H1 (cell line): ENCODE data around the gene STX16. TPM values are rescaled to one million over a fixed set of nuclear protein-coding genes. Genes with fewer than 3 reads are reported as not detected.

Experiments used
- CTCF ChIA-PET: fragments of 300-600 bp; sonication (Branson Sonifier 250); formaldehyde crosslinking; loops from one replicate; lab custom pipeline; 2021; ENCODE audit not compliant: partially characterized antibody; lab: Charles Lee
- POLR2A ChIA-PET: fragments of 300-600 bp; sonication (Branson Sonifier 250); formaldehyde crosslinking; loops from one replicate; lab custom pipeline; 2021; ENCODE audit warnings: inconsistent platforms; ENCODE audit not compliant: partially characterized antibody; lab: Charles Lee
- DNase-seq, 2 experiments: peaks; one replicate each; pipeline versions ENCODE4 v3.0.0 to v3.0.0-alpha.2; 2010 to 2022; ENCODE audit warnings: low spot score in 2 of 2, low read depth in 1 of 2, mixed read lengths in 1 of 2
- FAIRE-seq: peaks from 2 replicates; lab custom pipeline; 2011; peaks lifted over from hg19 to GRCh38; lab: Jason Lieb, UNC
- H2AFZ ChIP-seq: 2 replicates; pipeline ENCODE4 v1.8.1; 2012; ENCODE audit warnings: low read length, inconsistent platforms
- H2AK5ac ChIP-seq: 2 replicates; pipeline ENCODE4 v1.6.1; 2013; ENCODE audit warnings: low read depth, low read length
- H2BK120ac ChIP-seq: replicated peaks from 2 replicates; pipeline ENCODE3; 2013; ENCODE audit warnings: low read depth, low read length, inconsistent platforms
- H2BK12ac ChIP-seq: 2 replicates; pipeline ENCODE4 v1.6.1; 2013; ENCODE audit warnings: low read depth, low read length
- H2BK15ac ChIP-seq: 2 replicates; pipeline ENCODE4 v1.6.1; 2013; ENCODE audit warnings: low read length
- H2BK20ac ChIP-seq: 2 replicates; pipeline ENCODE4 v1.6.1; 2013; ENCODE audit warnings: low read length
- H2BK5ac ChIP-seq: 2 replicates; pipeline ENCODE4 v1.6.1; 2013; ENCODE audit warnings: low read depth, low read length
- H3K14ac ChIP-seq: 2 replicates; pipeline ENCODE4 v1.6.1; 2013; ENCODE audit warnings: inconsistent platforms; ENCODE audit not compliant: insufficient read length
- H3K18ac ChIP-seq: 2 replicates; pipeline ENCODE4 v1.6.1; 2013; ENCODE audit warnings: low read length; ENCODE audit errors: extremely low read depth
- H3K23ac ChIP-seq: 2 replicates; pipeline ENCODE4 v1.6.1; 2013; ENCODE audit warnings: inconsistent platforms; ENCODE audit not compliant: insufficient read length
- H3K23me2 ChIP-seq: 2 replicates; pipeline ENCODE4 v1.6.1; 2013; ENCODE audit warnings: low read depth, low read length
- H3K27ac ChIP-seq: 2 replicates; pipeline ENCODE4 v1.6.1; 2011; ENCODE audit warnings: low read depth, low read length, inconsistent platforms
- H3K27me3 ChIP-seq, 4 experiments: replicated peaks in 1 of 4; 1 replicate in 1 of 4; 2 replicates in 3 of 4; pipeline versions ENCODE4 v1.6.1 to v1.8.1; 2011 to 2013; ENCODE audit warnings: low read length in 3 of 4, mild to moderate bottlenecking in 3 of 4, inconsistent platforms in 2 of 4, mixed read lengths in 2 of 4, moderate library complexity in 1 of 4; ENCODE audit not compliant: control insufficient read depth in 3 of 4, insufficient read depth in 3 of 4; ENCODE audit errors: extremely low read depth in 1 of 4
- H3K36me3 ChIP-seq, 4 experiments: 2 replicates each; pipeline versions ENCODE4 v1.6.1 to v1.8.1; 2011 to 2013; ENCODE audit warnings: mild to moderate bottlenecking in 4 of 4, low read length in 3 of 4, moderate library complexity in 2 of 4, control low read depth in 1 of 4, inconsistent platforms in 1 of 4; ENCODE audit not compliant: insufficient read depth in 4 of 4, control insufficient read depth in 2 of 4
- H3K4ac ChIP-seq: replicated peaks from 2 replicates; pipeline ENCODE3; 2013; ENCODE audit warnings: low read length, low read depth, mixed read lengths, inconsistent platforms; ENCODE audit not compliant: insufficient read length
- H3K4me1 ChIP-seq, 4 experiments: replicated peaks in 1 of 4; 1 replicate in 1 of 4; 2 replicates in 3 of 4; pipeline versions ENCODE4 v1.6.1 to v1.8.1; 2011 to 2013; ENCODE audit warnings: low read length in 3 of 4, inconsistent platforms in 2 of 4, mixed read lengths in 1 of 4; ENCODE audit not compliant: insufficient read depth in 4 of 4, control insufficient read depth in 3 of 4
- H3K4me2 ChIP-seq, 2 experiments: 2 replicates each; pipeline versions ENCODE4 v1.6.1 to v1.8.1; 2011 to 2013; ENCODE audit warnings: low read depth in 2 of 2, low read length in 2 of 2, control low read depth in 1 of 2, inconsistent platforms in 1 of 2, mild to moderate bottlenecking in 1 of 2; ENCODE audit not compliant: insufficient read depth in 1 of 2
- H3K4me3 ChIP-seq, 4 experiments: fragments of 200-600, 300-600 bp in 1 of 4; sonication (generic), shearing (Covaris generic), sonication (Bioruptor Twin) in 1 of 4; 2 replicates each; pipeline versions ENCODE4 v1.5.1 to v1.8.1; 2011 to 2016; ENCODE audit warnings: low read length in 4 of 4, low read depth in 3 of 4, control low read depth in 2 of 4, inconsistent platforms in 2 of 4, mild to moderate bottlenecking in 2 of 4, mixed read lengths in 1 of 4, moderate library complexity in 1 of 4; ENCODE audit not compliant: insufficient read depth in 2 of 4; ENCODE audit errors: extremely low read depth in 1 of 4
- H3K56ac ChIP-seq: replicated peaks from 2 replicates; pipeline ENCODE3; 2013; ENCODE audit warnings: low read depth, mild to moderate bottlenecking, mixed read lengths, low read length, inconsistent platforms; ENCODE audit not compliant: insufficient read length
- H3K79me1 ChIP-seq: 2 replicates; pipeline ENCODE4 v1.6.1; 2013; ENCODE audit warnings: low read depth, low read length, control low read depth
- H3K79me2 ChIP-seq, 2 experiments: 2 replicates each; pipeline versions ENCODE4 v1.6.1 to v1.8.1; 2012 to 2013; ENCODE audit warnings: low read length in 2 of 2, mild to moderate bottlenecking in 2 of 2, inconsistent platforms in 1 of 2; ENCODE audit not compliant: insufficient read depth in 2 of 2, control insufficient read depth in 1 of 2
- H3K9ac ChIP-seq, 4 experiments: replicated peaks in 1 of 4; 1 replicate in 1 of 4; 2 replicates in 3 of 4; pipeline versions ENCODE4 v1.6.1 to v1.8.1; 2011 to 2013; ENCODE audit warnings: low read depth in 3 of 4, low read length in 3 of 4, control low read depth in 2 of 4, mild to moderate bottlenecking in 2 of 4, moderate library complexity in 2 of 4, inconsistent platforms in 1 of 4; ENCODE audit errors: extremely low read depth in 1 of 4
- H3K9me3 ChIP-seq, 2 experiments: 2 replicates each; pipeline versions ENCODE4 v1.6.1 to v1.8.1; 2012 to 2013; ENCODE audit warnings: mild to moderate bottlenecking in 2 of 2, moderate library complexity in 2 of 2, control low read depth in 1 of 2, inconsistent platforms in 1 of 2, low read depth in 1 of 2, low read length in 1 of 2, mixed read lengths in 1 of 2; ENCODE audit not compliant: insufficient read depth in 2 of 2
- H4K20me1 ChIP-seq, 2 experiments: replicated peaks in 1 of 2; 2 replicates each; pipeline versions ENCODE3 to v1.8.1; 2011 to 2013; ENCODE audit warnings: inconsistent platforms in 2 of 2, low read length in 2 of 2, mild to moderate bottlenecking in 1 of 2; ENCODE audit not compliant: insufficient read depth in 2 of 2, control insufficient read depth in 1 of 2
- H4K5ac ChIP-seq: 2 replicates; pipeline ENCODE4 v1.6.1; 2013; ENCODE audit warnings: low read length, low read depth, mixed read lengths, inconsistent platforms; ENCODE audit not compliant: insufficient read length
- H4K8ac ChIP-seq: 2 replicates; pipeline ENCODE4 v1.8.0; 2013; ENCODE audit warnings: mild to moderate bottlenecking, moderate library complexity, low read length, inconsistent platforms; ENCODE audit not compliant: insufficient read depth; ENCODE audit errors: extremely low read depth
- H4K91ac ChIP-seq: replicated peaks from 2 replicates; pipeline ENCODE3; 2013; ENCODE audit warnings: low read length, mixed read lengths, inconsistent platforms; ENCODE audit not compliant: insufficient read length
- BCL11A ChIP-seq, 2 experiments: IDR thresholded peaks; one replicate each; pipeline ENCODE4 v1.6.1; 2011; ENCODE audit warnings: low read depth in 2 of 2, low read length in 2 of 2, mild to moderate bottlenecking in 2 of 2
- EGR1 ChIP-seq: IDR thresholded peaks from 2 replicates; pipeline ENCODE4 v1.6.1; 2011; ENCODE audit warnings: low read depth, low read length, borderline replicate concordance
- RBBP5 ChIP-seq: IDR thresholded peaks from 2 replicates; pipeline ENCODE4 v1.7.1; 2012; ENCODE audit warnings: low read depth, mild to moderate bottlenecking, inconsistent platforms, low read length, moderate library complexity, borderline replicate concordance
- RNF2 ChIP-seq: fragments of 200-900, 300-1000 bp; sonication (generic); IDR thresholded peaks from 2 replicates; pipeline ENCODE4 v1.7.1; 2016; ENCODE audit warnings: borderline replicate concordance, low read depth, mild to moderate bottlenecking, antibody characterized with exemption, low read length; ENCODE audit not compliant: poor library complexity, severe bottlenecking; ENCODE audit errors: missing control alignments
- RXRA ChIP-seq: IDR thresholded peaks from 2 replicates; pipeline ENCODE4 v1.6.1; 2011; ENCODE audit warnings: low read depth, mild to moderate bottlenecking, low read length, moderate library complexity; ENCODE audit not compliant: insufficient read depth
- SIRT6 ChIP-seq: IDR thresholded peaks from one replicate; pipeline ENCODE4 v1.7.1; 2012; ENCODE audit warnings: low read length, inconsistent platforms
- SP1 ChIP-seq: IDR thresholded peaks from 2 replicates; pipeline ENCODE4 v1.6.1; 2011; ENCODE audit warnings: low read depth, low read length
- SP4 ChIP-seq: IDR thresholded peaks from 2 replicates; pipeline ENCODE4 v1.6.1; 2012; ENCODE audit warnings: low read length, inconsistent platforms
- SUZ12 ChIP-seq: fragments of 200-600 bp; sonication (generic); IDR thresholded peaks from 2 replicates; pipeline ENCODE4 v1.6.1; 2012; ENCODE audit warnings: mild to moderate bottlenecking, inconsistent platforms, low read length, moderate library complexity, mixed read lengths
- YY1 ChIP-seq: IDR thresholded peaks from 2 replicates; pipeline ENCODE4 v1.6.1; 2011; ENCODE audit warnings: low read depth, mild to moderate bottlenecking, low read length
- WGBS, 2 experiments: shearing (Covaris generic) in 1 of 2; methylation state at CpG; one replicate each; pipeline versions ENCODE4 v1.1.6 to v1.1.7; 2013 to 2015; ENCODE audit warnings: low lambda C conversion rate in 2 of 2, mixed read lengths in 2 of 2, inconsistent platforms in 1 of 2, low coverage in 1 of 2, missing lambda C conversion rate in 1 of 2; ENCODE audit not compliant: insufficient replicate concordance in 2 of 2, insufficient coverage in 1 of 2, insufficient read length in 1 of 2; ENCODE audit errors: extremely low coverage in 1 of 2, missing lambda C conversion rate in 1 of 2; 5-methylcytosine and 5-hydroxymethylcytosine counted together
- polyA plus RNA-seq, 7 experiments: library from polyadenylated mRNA; depleted of rRNA in 3 of 7; stranded (reverse) in 5 of 7; unstranded in 2 of 7; fragments of >200 nt in 5 of 7; fragments of 200-250 nt in 2 of 7; gene quantifications; 1 replicate in 5 of 7; 2 replicates in 1 of 7; 4 replicates in 1 of 7; pipeline versions ENCODE4 v1.2.1 to v1.2.3, GENCODE V29; 2011 to 2013; ENCODE audit warnings: missing spikeins in 2 of 7, mixed read lengths in 2 of 7
- total RNA-seq: library from RNA; stranded (reverse); fragmentation: NEBNext Ultra II Directional; extraction: Animal tissue kit (Norgen Biotek cat#: 25700); gene quantifications from 2 replicates; pipeline ENCODE4 v1.2.1, GENCODE V29; 2021
- TF ChIP-seq, protein P1 (sequence below): IDR thresholded peaks from 2 replicates; pipeline ENCODE4 v1.6.1; 2012; ENCODE audit warnings: inconsistent platforms
- TF ChIP-seq, protein P2 (sequence below): IDR thresholded peaks from 2 replicates; pipeline ENCODE4 v1.6.1; 2012; ENCODE audit warnings: low read length, inconsistent platforms

The STX16 gene
- total and polyA plus RNA-seq, 2 of the 8 experiments (the other 6 are each of a cell fraction or from before 2014, with no cell fraction given): 45.2 to 61.6 TPM

GRCh38 chr20:58629215-58629580 lies 21.9 kb upstream of the STX16 start:
- no peaks in the 10 kb centered on the region for H3K79me2 ChIP-seq
- H3K23me2 ChIP-seq: no peaks in the 10 kb centered on the region
- no peaks in the 10 kb centered on the region; a peak in 1 of 4 replicates for H3K9me3 ChIP-seq
- no peak overlapping the region for H4K91ac ChIP-seq
- H3K18ac ChIP-seq: no peak overlapping the region
- 0 out of 7 replicates have a peak, but pooled peaks cover 0 to 2% (median 0%) of the 10 kb centered on the region in 4 experiments for H3K27me3 ChIP-seq
- H3K27ac ChIP-seq: no peak overlapping the region
- ChIA-PET CTCF (interaction anchor here (0.5 to 7.1 kb wide), 3 partner anchors 42 to 148 kb away, joined by 3 to 21 read pairs (median 3); no protein-coding TSS in a partner anchor), POLR2A (no interaction called here)
- H3K56ac ChIP-seq: no peak overlapping the region
- H3K14ac ChIP-seq: no peak overlapping the region
- 0 out of 2 replicates have a peak overlapping the region, but pooled peaks have one; percentile 7 for H4K8ac ChIP-seq
- no peaks in the 10 kb centered on the region for H3K36me3 ChIP-seq
- H3K4me3 ChIP-seq: no peak overlapping the region
- H2BK15ac ChIP-seq: no peak overlapping the region
- H2BK5ac ChIP-seq: no peak overlapping the region
- no peak overlapping the region for H4K5ac ChIP-seq
- H3K4ac ChIP-seq: no peak overlapping the region
- H2AFZ ChIP-seq: no peak overlapping the region
- no peaks in the 10 kb centered on the region for H4K20me1 ChIP-seq
- WGBS, 2 experiments: 100% methylated on average over 1 of the region's 1 CpG; no CpG with 5 or more reads in 1 of the 2 experiments
- FAIRE-seq (no peak), DNase-seq (no peak)
- no peak overlapping the region for H3K23ac ChIP-seq
- peaks cover 0 to 2% (median 0%) of the 10 kb centered on the region in 4 experiments; a peak in 1 of 7 replicates for H3K4me1 ChIP-seq
- H2BK20ac ChIP-seq: no peak overlapping the region
- H3K4me2 ChIP-seq: no peak overlapping the region
- H3K9ac ChIP-seq: no peak overlapping the region
- no peaks in the 10 kb centered on the region for H3K79me1 ChIP-seq
- H2BK120ac ChIP-seq: no peak overlapping the region
- no peak overlapping the region for H2BK12ac ChIP-seq
- no peak overlapping the region for H2AK5ac ChIP-seq
- no peak for TF ChIP-seq RBBP5
- TF ChIP-seq SIRT6: no peak
- TF ChIP-seq, protein P1, sequence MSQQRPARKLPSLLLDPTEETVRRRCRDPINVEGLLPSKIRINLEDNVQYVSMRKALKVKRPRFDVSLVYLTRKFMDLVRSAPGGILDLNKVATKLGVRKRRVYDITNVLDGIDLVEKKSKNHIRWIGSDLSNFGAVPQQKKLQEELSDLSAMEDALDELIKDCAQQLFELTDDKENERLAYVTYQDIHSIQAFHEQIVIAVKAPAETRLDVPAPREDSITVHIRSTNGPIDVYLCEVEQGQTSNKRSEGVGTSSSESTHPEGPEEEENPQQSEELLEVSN: no peak
- no peak for TF ChIP-seq YY1
- no peak for TF ChIP-seq SUZ12
- TF ChIP-seq, protein P2, sequence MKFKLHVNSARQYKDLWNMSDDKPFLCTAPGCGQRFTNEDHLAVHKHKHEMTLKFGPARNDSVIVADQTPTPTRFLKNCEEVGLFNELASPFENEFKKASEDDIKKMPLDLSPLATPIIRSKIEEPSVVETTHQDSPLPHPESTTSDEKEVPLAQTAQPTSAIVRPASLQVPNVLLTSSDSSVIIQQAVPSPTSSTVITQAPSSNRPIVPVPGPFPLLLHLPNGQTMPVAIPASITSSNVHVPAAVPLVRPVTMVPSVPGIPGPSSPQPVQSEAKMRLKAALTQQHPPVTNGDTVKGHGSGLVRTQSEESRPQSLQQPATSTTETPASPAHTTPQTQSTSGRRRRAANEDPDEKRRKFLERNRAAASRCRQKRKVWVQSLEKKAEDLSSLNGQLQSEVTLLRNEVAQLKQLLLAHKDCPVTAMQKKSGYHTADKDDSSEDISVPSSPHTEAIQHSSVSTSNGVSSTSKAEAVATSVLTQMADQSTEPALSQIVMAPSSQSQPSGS: no peak
- TF ChIP-seq SP4: no peak
- TF ChIP-seq RNF2: no peak
- no peak for TF ChIP-seq RXRA
- TF ChIP-seq EGR1: no peak
- no peak for TF ChIP-seq BCL11A (IDR thresholded peaks at IDR 0.05; ENCODE audit: low read depth in 2 of 2, low read length in 2 of 2)
- no peak for TF ChIP-seq SP1
